RCC 7860 (cell line): Measurements from ENCODE around the gene FARP2.
"Not testable (repeated sequence)": the region's sequence is repeated elsewhere in the genome, so short reads cannot be mapped to it uniquely, and the experiment has no call there.

Experiments
- DNase-seq: peaks from one replicate; pipeline ENCODE4 v3.0.0-alpha.2; 2015; ENCODE audit warnings: low spot score
- FAIRE-seq: peaks from 2 replicates; lab custom pipeline; 2012; peaks lifted over from hg19 to GRCh38; lab: Jason Lieb, UNC

The FARP2 gene

GRCh38 chr2:241500016-241500415 is 143.9 kb downstream of the FARP2 start:
- FAIRE-seq (no peak), DNase-seq (no peak)

GRCh38 chr2:241500431-241500975 is 144.4 kb downstream of the FARP2 start:
- FAIRE-seq (no peak), DNase-seq (no peak)

- FAIRE-seq, result no peak
- DNase-seq, result no peak
These were observed 145.0 kb downstream of the FARP2 start for GRCh38 chr2:241501099-241501541.

GRCh38 chr2:241501551-241501950 is 145.5 kb downstream of the FARP2 start:
- FAIRE-seq (no peak), DNase-seq (no peak)

GRCh38 chr2:241502281-241502680 is 146.2 kb downstream of the FARP2 start:
- FAIRE-seq (no peak), DNase-seq (no peak)

- no peak for FAIRE-seq
- no peak for DNase-seq
These were observed 147.8 kb downstream of the FARP2 start for GRCh38 chr2:241503776-241504392.

GRCh38 chr2:241505086-241505780 is 149.1 kb downstream of the FARP2 start:
- FAIRE-seq, result no peak
- no peak for DNase-seq

- DNase-seq (no peak), FAIRE-seq (no peak)
These were observed 149.7 kb downstream of the FARP2 start for GRCh38 chr2:241505781-241506201.

GRCh38 chr2:241506317-241506716 is 150.2 kb downstream of the FARP2 start:
- FAIRE-seq, DNase-seq: not testable (repeated sequence)

GRCh38 chr2:241506793-241507429 is 150.8 kb downstream of the FARP2 start:
- FAIRE-seq (no peak), DNase-seq (no peak)

GRCh38 chr2:241507430-241508239 is 151.6 kb downstream of the FARP2 start:
- peak; percentile 17 for DNase-seq

GRCh38 chr2:241508240-241509154 is 152.4 kb downstream of the FARP2 start, which contains the start of gene STK25:
TSS of gene STK25 (minus strand) at chr2:241508584. CDS start at chr2:241508035, 549 bp downstream.
- FAIRE-seq (no peak), DNase-seq (peak; percentile 92)

More at GRCh38 chr2:241507430-241508239, 151.6 kb downstream of the FARP2 start:
- FAIRE-seq, result no peak

- DNase-seq (no peak), FAIRE-seq (no peak)
These were observed 153.2 kb downstream of the FARP2 start for GRCh38 chr2:241509155-241509784.

- DNase-seq, result no peak
- FAIRE-seq, result no peak
These were observed 155.1 kb downstream of the FARP2 start for GRCh38 chr2:241511091-241511741.

- FAIRE-seq, result no peak
- no peak for DNase-seq
These were observed 158.5 kb downstream of the FARP2 start for GRCh38 chr2:241514553-241514952.

GRCh38 chr2:241514986-241515737 is 159.1 kb downstream of the FARP2 start:
- FAIRE-seq, result no peak
- DNase-seq, result no peak

- no peak for DNase-seq
- FAIRE-seq, result no peak
These were observed 160.5 kb downstream of the FARP2 start for GRCh38 chr2:241516520-241516965.

- no peak for FAIRE-seq
These were observed 161.2 kb downstream of the FARP2 start for GRCh38 chr2:241517297-241517696.

More at GRCh38 chr2:241517297-241517696, 161.2 kb downstream of the FARP2 start:
- DNase-seq, result no peak
